HG03439 (cell line): Measurements from ENCODE around the gene LMO4.

ENCODE experiments used
- ATAC-seq: cut with Tn5 transposase; IDR thresholded peaks from one replicate; pipeline ENCODE4 v1.9.1; 2021; ENCODE audit warnings: mild to moderate bottlenecking, moderate library complexity; ENCODE audit not compliant: unreplicated experiment

LMO4 gene

GRCh38 chr1:87328272-87329050 lies at the start of gene LMO4:
LMO4 (plus strand) TSS chr1:87328880; CDS start chr1:87332016, 3,136 bp downstream.
- peak; percentile 80 for ATAC-seq

- no peak for ATAC-seq
These were observed 49.2 kb upstream of the LMO4 start for GRCh38 chr1:87279536-87279875.

- no peak for ATAC-seq
These were observed 48.6 kb upstream of the LMO4 start for GRCh38 chr1:87279966-87280535.

GRCh38 chr1:87284456-87285240 lies 44.0 kb upstream of the LMO4 start:
- no peak for ATAC-seq

- no peak for ATAC-seq
These were observed 37.6 kb upstream of the LMO4 start for GRCh38 chr1:87291107-87291506.

- ATAC-seq: peak; percentile 66
These were observed 35.8 kb upstream of the LMO4 start for GRCh38 chr1:87292684-87293493.

- ATAC-seq: no peak
These were observed 34.0 kb upstream of the LMO4 start for GRCh38 chr1:87294633-87295032.

- ATAC-seq: no peak
These were observed 33.1 kb upstream of the LMO4 start for GRCh38 chr1:87295445-87296110.

- no peak for ATAC-seq
These were observed 32.5 kb upstream of the LMO4 start for GRCh38 chr1:87296206-87296605.

GRCh38 chr1:87299661-87300060 lies 29.0 kb upstream of the LMO4 start:
- ATAC-seq: no peak

- ATAC-seq: no peak
These were observed 28.1 kb upstream of the LMO4 start for GRCh38 chr1:87300628-87301027.

- ATAC-seq: no peak
These were observed 23.5 kb upstream of the LMO4 start for GRCh38 chr1:87305151-87305550.

GRCh38 chr1:87305762-87306161 lies 22.9 kb upstream of the LMO4 start:
- ATAC-seq: no peak

- ATAC-seq: no peak
These were observed 21.4 kb upstream of the LMO4 start for GRCh38 chr1:87307306-87307705.

GRCh38 chr1:87307931-87308330 lies 20.7 kb upstream of the LMO4 start:
- ATAC-seq: no peak

- ATAC-seq: no peak
These were observed 14.6 kb upstream of the LMO4 start for GRCh38 chr1:87314091-87314490.

GRCh38 chr1:87318056-87318650 lies 10.5 kb upstream of the LMO4 start:
- no peak for ATAC-seq

GRCh38 chr1:87318806-87319205 lies 9.9 kb upstream of the LMO4 start:
- no peak for ATAC-seq

GRCh38 chr1:87325982-87326738 lies 2.5 kb upstream of the LMO4 start:
- ATAC-seq: no peak
